SK-N-SH treated with all-trans-retinoic acid at 6 μM for 48 hours (cell line): Measurements from ENCODE around the gene ADAM10.

ENCODE experiments used
- ATAC-seq: fragments of 200-7000 bp; cut with Tn5 transposase; 3 replicates; pipeline ENCODE4 v1.9.1; 2020; ENCODE audit warnings: mild to moderate bottlenecking, moderate library complexity
- ARNTL ChIP-seq: fragments of 450-650 bp; formaldehyde crosslinking; IDR thresholded peaks from 2 replicates; pipeline ENCODE4 v1.5.0; 2020; ENCODE audit warnings: low read depth, mild to moderate bottlenecking, moderate library complexity, borderline replicate concordance
- BACH2 ChIP-seq: fragments of 250-450 bp; sonication (Bioruptor Pico); IDR thresholded peaks from 2 replicates; pipeline ENCODE4 v1.9.0; 2021; ENCODE audit warnings: mild to moderate bottlenecking, borderline replicate concordance
- CREB5 ChIP-seq: fragments of 250-450 bp; sonication (Bioruptor Pico); IDR thresholded peaks from 2 replicates; pipeline ENCODE4 v1.5.1; 2020; ENCODE audit warnings: low read depth, mild to moderate bottlenecking, moderate library complexity
- CSDC2 ChIP-seq: fragments of 250-450 bp; sonication (Bioruptor Pico); IDR thresholded peaks from 2 replicates; pipeline ENCODE4 v1.5.0; 2020; ENCODE audit warnings: mild to moderate bottlenecking, moderate library complexity
- CSRNP3 ChIP-seq: fragments of 250-450 bp; sonication (Bioruptor Pico); IDR thresholded peaks from 2 replicates; pipeline ENCODE4 v1.5.1; 2021; ENCODE audit warnings: mild to moderate bottlenecking, moderate library complexity
- ESRRG ChIP-seq: fragments of 250-450 bp; sonication (Bioruptor Pico); IDR thresholded peaks from 2 replicates; pipeline ENCODE4 v1.6.1; 2021; ENCODE audit warnings: mild to moderate bottlenecking
- GLIS3 ChIP-seq: fragments of 250-450 bp; sonication (Bioruptor Pico); IDR thresholded peaks from 2 replicates; pipeline ENCODE4 v1.5.0; 2020; ENCODE audit warnings: mild to moderate bottlenecking, moderate library complexity
- ISL1 ChIP-seq: fragments of 250-450 bp; sonication (Bioruptor Pico); IDR thresholded peaks from 2 replicates; pipeline ENCODE4 v2.1.2; 2022; ENCODE audit warnings: mild to moderate bottlenecking, moderate library complexity
- OSR1 ChIP-seq: fragments of 250-450 bp; sonication (Bioruptor Pico); IDR thresholded peaks from 2 replicates; pipeline ENCODE4 v1.8.0; 2022; ENCODE audit warnings: moderate library complexity, mild to moderate bottlenecking, inconsistent platforms
- POU6F1 ChIP-seq: fragments of 250-450 bp; sonication (Bioruptor Pico); IDR thresholded peaks from 2 replicates; pipeline ENCODE4 v1.8.0; 2021; ENCODE audit warnings: low read depth, mild to moderate bottlenecking, moderate library complexity, borderline replicate concordance
- PPARA ChIP-seq: fragments of 250-450 bp; sonication (Bioruptor Pico); IDR thresholded peaks from 2 replicates; pipeline ENCODE4 v1.5.0; 2020; ENCODE audit warnings: mild to moderate bottlenecking, borderline replicate concordance
- RARB ChIP-seq: fragments of 250-450 bp; sonication (Bioruptor Pico); IDR thresholded peaks from 2 replicates; pipeline ENCODE4 v1.8.0; 2021; ENCODE audit warnings: mild to moderate bottlenecking, moderate library complexity
- SNAI2 ChIP-seq: fragments of 250-450 bp; sonication (Bioruptor Pico); IDR thresholded peaks from 2 replicates; pipeline ENCODE4 v1.5.0; 2020; ENCODE audit warnings: mild to moderate bottlenecking, moderate library complexity
- TOX ChIP-seq: fragments of 250-450 bp; sonication (Bioruptor Pico); IDR thresholded peaks from 2 replicates; pipeline ENCODE4 v1.8.0; 2021; ENCODE audit warnings: mild to moderate bottlenecking, moderate library complexity, borderline replicate concordance
- TSHZ2 ChIP-seq: fragments of 250-450 bp; sonication (Bioruptor Pico); IDR thresholded peaks from 2 replicates; pipeline ENCODE4 v1.5.0; 2020; ENCODE audit warnings: mild to moderate bottlenecking, moderate library complexity
- ZC3H10 ChIP-seq: fragments of 250-450 bp; sonication (Bioruptor Pico); IDR thresholded peaks from 2 replicates; pipeline ENCODE4 v1.5.1; 2021; ENCODE audit warnings: mild to moderate bottlenecking, moderate library complexity
- ZFP3 ChIP-seq: fragments of 250-450 bp; sonication (Bioruptor Pico); IDR thresholded peaks from 2 replicates; pipeline ENCODE4 v1.5.0; 2020; ENCODE audit warnings: mild to moderate bottlenecking, moderate library complexity
- ZFP30 ChIP-seq: fragments of 450-650 bp; formaldehyde crosslinking; IDR thresholded peaks from 2 replicates; pipeline ENCODE4 v1.5.0; 2022; ENCODE audit warnings: mild to moderate bottlenecking, moderate library complexity
- ZNF565 ChIP-seq: fragments of 450-650 bp; formaldehyde crosslinking; conservative IDR thresholded peaks from 2 replicates; pipeline ENCODE4 v1.5.0; 2020; ENCODE audit warnings: low read depth, mild to moderate bottlenecking, moderate library complexity
- ZNF70 ChIP-seq: fragments of 450-650 bp; formaldehyde crosslinking; IDR thresholded peaks from 2 replicates; pipeline ENCODE4 v1.5.0; 2020; ENCODE audit warnings: mild to moderate bottlenecking, moderate library complexity
- ZNF8 ChIP-seq: fragments of 450-650 bp; formaldehyde crosslinking; IDR thresholded peaks from 2 replicates; pipeline ENCODE4 v1.5.0; 2020; ENCODE audit warnings: mild to moderate bottlenecking, moderate library complexity

Gene ADAM10

GRCh38 chr15:58650102-58650501, 99.4 kb downstream of the ADAM10 start:
- TF ChIP-seq ZC3H10 (CRISPR knock-in tag) = no peak
- no peak for TF ChIP-seq TOX (CRISPR knock-in tag)
- no peak for TF ChIP-seq ZFP30
- no peak for TF ChIP-seq ZFP3 (CRISPR knock-in tag)
- TF ChIP-seq CSRNP3 (CRISPR knock-in tag) = no peak
- no peak for TF ChIP-seq SNAI2
- TF ChIP-seq BACH2 (CRISPR knock-in tag) = no peak
- TF ChIP-seq CREB5 (CRISPR knock-in tag) = no peak
- no peak for TF ChIP-seq CSDC2 (CRISPR knock-in tag)
- TF ChIP-seq ZNF8 (CRISPR knock-in tag) = no peak
- no peak for TF ChIP-seq ESRRG
- TF ChIP-seq OSR1 (CRISPR knock-in tag) = no peak
- no peak for TF ChIP-seq ZNF565 (CRISPR knock-in tag)
- TF ChIP-seq PPARA (CRISPR knock-in tag) = no peak
- TF ChIP-seq ARNTL (CRISPR knock-in tag) = no peak
- TF ChIP-seq TSHZ2 = no peak
- TF ChIP-seq GLIS3 = no peak
- TF ChIP-seq ISL1 (CRISPR knock-in tag) = no peak
- no peak for TF ChIP-seq RARB (CRISPR knock-in tag)
- no peak for ATAC-seq

- TF ChIP-seq TOX (CRISPR knock-in tag) = no peak
- TF ChIP-seq TSHZ2 = no peak
- no peak for TF ChIP-seq ZNF565 (CRISPR knock-in tag)
- no peak for TF ChIP-seq POU6F1
- no peak for TF ChIP-seq PPARA (CRISPR knock-in tag)
- TF ChIP-seq ZC3H10 (CRISPR knock-in tag) = no peak
- TF ChIP-seq ZNF70 = no peak
- no peak for TF ChIP-seq ESRRG
- no peak for TF ChIP-seq GLIS3
- TF ChIP-seq SNAI2 = no peak
- no peak for TF ChIP-seq ZFP3 (CRISPR knock-in tag)
- no peak for TF ChIP-seq ARNTL (CRISPR knock-in tag)
- no peak for TF ChIP-seq OSR1 (CRISPR knock-in tag)
- no peak for ATAC-seq
Observed at GRCh38 chr15:58649175-58649574, 100.3 kb downstream of the ADAM10 start.

- TF ChIP-seq CSDC2 (CRISPR knock-in tag) (no peak), GLIS3 (no peak), ZC3H10 (CRISPR knock-in tag) (no peak), TOX (CRISPR knock-in tag) (no peak), PPARA (CRISPR knock-in tag) (no peak), SNAI2 (no peak)
- ATAC-seq = no peak
Observed at GRCh38 chr15:58643996-58644395, 105.5 kb downstream of the ADAM10 start.
